Right cardiac atrium (tissue), 5 donors: ENCODE results near the gene HES1. TPM values are rescaled to one million over a fixed set of nuclear protein-coding genes. Genes with fewer than 3 reads are reported as not detected.

Experiments used
- ATAC-seq, 2 donors: fragments of 200-7000 bp; cut with Tn5 transposase; one replicate each; pipeline versions ENCODE4 v1.8.0 to v1.9.1; 2020; ENCODE audit warnings: moderate library complexity in 2 of 2, mild to moderate bottlenecking in 1 of 2
- DNase-seq, 3 donors: peaks; one replicate each; pipeline ENCODE4 v3.0.0-alpha.2; 2020
- H3K27ac ChIP-seq: one replicate; pipeline ENCODE4 v1.5.1; 2013; ENCODE audit warnings: mild to moderate bottlenecking, low read length, control low read depth, moderate library complexity
- H3K27me3 ChIP-seq: one replicate; pipeline ENCODE4 v1.6.1; 2013; ENCODE audit not compliant: control insufficient read depth, insufficient read depth
- H3K4me1 ChIP-seq: one replicate; pipeline ENCODE4 v1.6.1; 2013; ENCODE audit warnings: low read length; ENCODE audit not compliant: control insufficient read depth, insufficient read depth
- H3K4me3 ChIP-seq: one replicate; pipeline ENCODE4 v1.5.1; 2013; ENCODE audit warnings: low read length, control low read depth
- H3K9me3 ChIP-seq: one replicate; pipeline ENCODE4 v1.6.1; 2013; ENCODE audit warnings: low read length; ENCODE audit not compliant: control insufficient read depth
- WGBS: extraction: QIAGEN DNeasy Blood & Tissue Kit; methylation state at CpG from one replicate; pipeline ENCODE4 v1.1.7; 2013; 5-methylcytosine and 5-hydroxymethylcytosine counted together
- intact Hi-C, 4 donors: fragments of 100-400 bp; cut with DNase I; formaldehyde crosslinking; loops; one replicate each; pipeline versions ENCODE4 v1.11.0 to v1.14.0; 2022 to 2023
- polyA plus RNA-seq: library from polyadenylated mRNA; stranded (reverse); fragments of 200-250 nt; gene quantifications from one replicate; pipeline ENCODE4 v1.2.3, GENCODE V29; 2013
- total RNA-seq, 4 donors: library from RNA; stranded (reverse); fragmentation: NEBNext Ultra II Directional; extraction: Animal tissue kit (Norgen Biotek cat#: 25700); gene quantifications; one replicate each; pipeline ENCODE4 v1.2.1, GENCODE V29; 2021
- donor health status: healthy with polysubstance abuse.
- donor health status: DM: no; HTN: yes; CAD: no.
- donor health status: DM: no; HTN: no; CAD: no.
- donor health status: DM: no; HTN: yes; CAD: no; lungs with severe emphysema.
- donor health status: DM: yes; HTN: yes; CAD: no.

The HES1 gene
- total and polyA plus RNA-seq, 5 donors, result 22.8 to 59.5 (median 31.1) TPM

DNA sequence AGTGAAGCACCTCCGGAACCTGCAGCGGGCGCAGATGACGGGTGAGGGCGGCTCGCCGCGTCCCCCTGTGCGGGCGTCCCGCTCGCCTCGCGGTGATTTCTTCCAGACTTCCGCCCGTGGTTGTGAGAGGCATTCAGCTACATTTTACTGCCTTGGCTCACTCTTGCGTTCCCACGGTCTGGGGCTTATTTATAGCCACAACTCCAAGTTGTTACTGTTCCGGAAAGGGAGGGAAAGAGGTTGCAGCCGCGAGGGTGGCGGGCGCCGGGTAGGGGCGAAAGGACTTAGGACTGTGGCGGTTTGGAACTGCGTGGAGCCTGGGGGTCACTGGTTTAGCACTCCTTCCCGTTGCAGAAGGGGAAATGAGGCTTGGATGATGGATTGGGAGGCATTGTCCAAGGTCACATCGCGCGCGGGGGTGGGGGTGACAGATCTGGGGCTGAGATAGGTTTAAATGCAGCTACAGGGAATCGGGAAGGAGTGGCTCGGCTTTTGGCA lies 1.1 kb downstream of the HES1 start:
- DNase-seq (peak; percentile 72 to 83 (median 78)), ATAC-seq (no peak)
- intact Hi-C loops, result loop anchor here (5.0 to 10.0 kb wide), 11 partner anchors 62 to 355 kb away; no protein-coding TSS in a partner anchor
- peaks cover 11% of the 10 kb centered on the region for H3K4me1 ChIP-seq
- H3K27ac ChIP-seq, result peak overlapping the region; percentile 79
- peak overlapping the region; percentile 76 for H3K4me3 ChIP-seq
- under 1% methylated on average over 34 of the region's 34 CpGs for WGBS
- no peaks in the 10 kb centered on the region for H3K27me3 ChIP-seq
- H3K9me3 ChIP-seq, result no peaks in the 10 kb centered on the region

- Histone ChIP-seq H3K4me3 (peak overlapping the region; percentile 76), H3K27me3 (no peaks in the 10 kb centered on the region), H3K27ac (peak overlapping the region; percentile 79), H3K4me1 (peaks cover 11% of the 10 kb centered on the region), H3K9me3 (no peaks in the 10 kb centered on the region)
- DNase-seq (peak; percentile 69 to 89 (median 84)), ATAC-seq (no peak)
- intact Hi-C loops, result loop anchor here (5.0 to 10.0 kb wide), 11 partner anchors 63 to 355 kb away; no protein-coding TSS in a partner anchor
- 5% methylated on average over 69 of the region's 69 CpGs for WGBS
Observed at GRCh38 chr3:194137506-194138474, 1.8 kb downstream of the HES1 start.

GRCh38 chr3:194138732-194139070 lies 2.8 kb downstream of the HES1 start:
- Histone ChIP-seq H3K4me3 (peak overlapping the region; percentile 43), H3K9me3 (no peaks in the 10 kb centered on the region), H3K27me3 (no peaks in the 10 kb centered on the region), H3K27ac (peak overlapping the region; percentile 59), H3K4me1 (peaks cover 11% of the 10 kb centered on the region)
- intact Hi-C loops, result loop anchor here (5.0 to 10.0 kb wide), 11 partner anchors 64 to 356 kb away; no protein-coding TSS in a partner anchor
- ATAC-seq (no peak), DNase-seq (no peak)
- WGBS, result 41% methylated on average over 4 of the region's 4 CpGs

GRCh38 chr3:194139071-194139813 lies 3.3 kb downstream of the HES1 start:
- WGBS, result 23% methylated on average over 21 of the region's 21 CpGs
- H3K27ac ChIP-seq, result peak overlapping the region; percentile 59
- no peak for ATAC-seq
- peak overlapping the region; percentile 43 for H3K4me3 ChIP-seq
- intact Hi-C loops, result loop anchor here (5.0 to 10.0 kb wide), 11 partner anchors 64 to 357 kb away; no protein-coding TSS in a partner anchor
- H3K4me1 ChIP-seq, result peaks cover 11% of the 10 kb centered on the region
- no peaks in the 10 kb centered on the region for H3K27me3 ChIP-seq
- DNase-seq, result peak; percentile 54 to 74 (median 70)
- no peaks in the 10 kb centered on the region for H3K9me3 ChIP-seq

DNA sequence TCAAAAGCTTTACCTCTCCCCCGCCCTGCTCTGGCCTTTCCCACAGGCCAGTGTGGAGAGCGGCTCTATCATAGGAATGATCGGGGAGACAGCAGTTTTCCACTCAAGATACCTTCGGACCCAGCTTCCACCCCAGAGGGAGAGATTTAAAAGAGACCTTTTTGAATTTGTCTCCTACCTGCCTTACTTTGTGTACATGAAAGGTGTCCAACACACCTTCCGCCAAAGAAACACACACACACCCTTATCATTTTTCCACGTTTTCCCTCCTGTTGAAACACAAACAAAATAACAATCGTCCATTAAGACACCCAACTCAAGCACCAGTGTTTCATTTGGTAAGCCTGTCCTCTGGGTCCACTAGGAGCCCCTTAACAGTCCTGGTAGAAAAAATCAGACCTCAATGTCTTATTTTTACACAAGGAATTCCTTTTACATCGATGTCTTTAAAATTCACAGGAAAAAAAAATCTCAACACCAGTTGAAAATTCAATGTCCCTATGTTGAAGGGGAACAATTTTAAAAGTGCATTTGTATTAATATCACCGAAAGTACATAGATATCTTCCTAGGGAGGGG lies 4.0 kb downstream of the HES1 start:
- ATAC-seq, result no peak
- Histone ChIP-seq H3K27me3 (no peaks in the 10 kb centered on the region), H3K4me3 (no peak overlapping the region), H3K27ac (no peak overlapping the region), H3K4me1 (peaks cover 11% of the 10 kb centered on the region), H3K9me3 (no peaks in the 10 kb centered on the region)
- intact Hi-C loops, result loop anchor here (2.0 to 10.0 kb wide), 13 partner anchors 65 to 358 kb away; no protein-coding TSS in a partner anchor
- DNase-seq, result no peak
- WGBS, result 44% methylated on average over 9 of the region's 9 CpGs

DNA sequence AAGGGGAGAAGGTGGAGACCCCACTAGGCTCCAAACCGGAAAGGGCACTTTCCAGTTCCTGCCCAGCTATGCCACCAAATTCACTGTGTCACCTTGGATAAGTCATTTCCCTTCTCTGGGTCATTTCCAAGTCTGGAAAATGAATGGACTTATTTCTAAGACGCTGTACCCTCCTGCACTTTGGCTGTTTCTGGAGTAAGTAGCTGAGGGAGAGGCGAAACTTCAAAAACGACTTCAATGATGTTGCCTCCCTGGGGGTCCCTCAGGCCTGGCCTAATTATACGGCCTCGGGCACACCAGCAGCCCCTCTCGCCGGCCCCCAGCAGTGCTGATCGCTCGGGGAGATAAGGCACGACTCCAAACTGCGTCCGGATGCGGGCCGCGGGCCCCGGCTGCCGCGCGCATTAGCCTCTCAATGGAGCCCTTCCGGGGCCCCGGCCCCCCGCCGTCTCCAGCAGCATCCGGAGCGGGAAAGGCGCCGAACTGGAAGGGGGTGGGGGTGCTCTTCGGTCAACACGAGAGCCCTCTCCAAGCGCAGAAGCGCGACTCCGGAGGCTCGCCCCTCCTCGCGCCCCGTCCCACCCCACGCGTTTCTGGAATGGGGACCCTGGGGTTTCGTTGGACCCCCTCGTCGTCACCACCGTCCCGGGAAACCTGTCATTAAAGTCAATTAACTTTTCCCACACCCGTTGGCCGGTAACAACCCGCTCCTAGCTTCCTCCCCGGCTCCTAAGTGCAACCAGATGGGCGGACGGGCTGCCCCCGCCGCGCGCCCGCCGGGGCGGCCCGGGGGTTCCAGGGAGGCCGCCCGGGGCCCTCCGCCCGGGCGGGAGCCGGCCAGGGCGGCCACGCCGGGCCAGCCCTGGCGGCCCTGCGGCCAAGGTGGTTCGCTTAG lies 4.8 kb downstream of the HES1 start:
- Histone ChIP-seq H3K4me3 (peak overlapping the region; percentile 70), H3K27me3 (no peaks in the 10 kb centered on the region), H3K27ac (peak overlapping the region; percentile 97), H3K9me3 (no peaks in the 10 kb centered on the region), H3K4me1 (peaks cover 11% of the 10 kb centered on the region)
- ATAC-seq (peak; percentile 27 to 52), DNase-seq (peak; percentile 71 to 89 (median 88))
- 4% methylated on average over 71 of the region's 71 CpGs for WGBS
- intact Hi-C loops, result loop anchor here in 3 of 4 donors (2.0 to 5.0 kb wide), 4 partner anchors 127 to 177 kb away; no protein-coding TSS in a partner anchor

DNA sequence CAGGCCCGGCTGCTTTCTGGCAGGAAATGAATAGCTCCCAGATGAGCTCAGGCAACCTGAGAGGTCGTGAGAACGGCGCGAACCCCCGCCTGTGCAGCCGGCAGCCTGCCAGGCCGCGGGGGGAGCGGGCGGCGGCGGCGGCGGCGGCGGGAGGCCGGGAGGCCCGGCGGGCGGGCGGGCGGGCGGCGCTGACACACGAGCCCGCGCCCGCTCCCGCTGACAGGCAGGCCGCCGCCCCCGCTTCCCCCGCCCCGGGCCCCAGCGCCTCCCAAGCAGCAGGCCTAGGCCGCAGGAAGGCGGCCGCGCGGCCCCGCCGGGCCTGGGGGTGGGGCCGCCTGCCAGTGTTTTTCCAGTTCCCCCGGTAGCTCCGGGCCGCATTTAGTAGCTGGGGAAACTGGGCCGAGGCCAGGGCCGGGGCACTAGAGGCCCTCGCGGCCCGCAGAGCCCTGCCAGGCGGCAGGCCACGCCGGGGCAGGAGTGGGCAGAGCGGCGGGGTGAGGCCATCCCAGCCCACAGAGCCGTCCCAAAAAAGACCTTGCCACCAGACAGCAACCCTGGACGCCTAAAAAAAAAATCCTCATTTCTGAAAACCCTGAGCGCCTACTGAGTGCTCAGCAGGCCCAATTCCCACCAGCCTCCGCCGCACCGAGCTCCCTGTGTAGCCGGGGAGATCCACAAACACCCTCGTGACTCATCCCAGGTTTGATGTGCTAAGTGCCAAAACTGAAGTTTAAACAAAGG lies 5.6 kb downstream of the HES1 start:
- no peaks in the 10 kb centered on the region for H3K9me3 ChIP-seq
- WGBS, result under 1% methylated on average over 58 of the region's 65 CpGs
- H3K27ac ChIP-seq, result peak overlapping the region; percentile 98
- peaks cover 11% of the 10 kb centered on the region for H3K4me1 ChIP-seq
- peak overlapping the region; percentile 70 for H3K4me3 ChIP-seq
- H3K27me3 ChIP-seq, result no peaks in the 10 kb centered on the region
- ATAC-seq (peak; percentile 85 to 91), DNase-seq (peak; percentile 95 to 97 (median 97))
- intact Hi-C loops, result loop anchor here in 3 of 4 donors (2.0 to 5.0 kb wide), 4 partner anchors 126 to 176 kb away; no protein-coding TSS in a partner anchor

DNA sequence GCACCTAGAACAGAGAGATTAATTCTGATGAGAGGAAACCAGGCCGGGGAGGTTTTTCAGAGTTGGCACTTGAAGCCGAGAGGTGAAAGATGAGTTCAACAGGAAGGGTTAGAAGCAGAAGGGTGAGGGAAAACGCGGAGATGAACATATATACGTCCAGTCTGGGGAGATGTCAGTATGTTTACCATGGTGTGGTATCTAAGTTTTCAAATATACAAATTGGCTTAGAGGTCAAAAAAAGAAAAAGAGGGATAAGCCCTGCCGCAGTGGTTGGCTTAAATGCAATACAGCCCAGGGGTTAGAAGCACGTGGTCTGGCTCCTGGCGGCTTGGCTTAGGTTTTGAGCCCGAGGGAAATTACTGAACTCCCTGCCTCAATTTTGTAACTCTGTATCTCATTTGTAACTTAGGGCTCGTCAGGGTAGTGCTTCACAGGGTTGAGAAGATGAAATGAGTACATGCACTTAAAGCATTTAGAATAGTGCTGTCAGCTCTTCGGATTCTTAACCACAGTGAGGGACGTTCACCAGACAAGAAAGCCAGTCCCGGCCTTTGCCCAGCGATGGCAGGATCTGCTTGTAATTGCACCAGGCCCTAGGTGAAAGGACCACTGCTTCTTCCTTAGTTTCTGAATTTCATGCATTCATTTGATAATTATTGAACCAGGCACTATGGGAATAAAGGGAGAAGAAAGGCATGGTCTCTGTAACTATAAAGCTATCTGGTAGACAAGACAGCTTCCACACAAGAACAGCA lies 6.4 kb downstream of the HES1 start:
- Histone ChIP-seq H3K4me1 (peaks cover 11% of the 10 kb centered on the region), H3K27ac (peak overlapping the region; percentile 98), H3K4me3 (no peak overlapping the region), H3K9me3 (no peaks in the 10 kb centered on the region), H3K27me3 (no peaks in the 10 kb centered on the region)
- intact Hi-C loops, result loop anchor here in 2 of 4 donors (5.0 kb wide), 3 partner anchors 125 to 175 kb away; no protein-coding TSS in a partner anchor
- DNase-seq, result peak; percentile 69 to 89 (median 79)
- WGBS, result 34% methylated on average over 14 of the region's 14 CpGs
- ATAC-seq, result peak; percentile 22 to 56

DNA sequence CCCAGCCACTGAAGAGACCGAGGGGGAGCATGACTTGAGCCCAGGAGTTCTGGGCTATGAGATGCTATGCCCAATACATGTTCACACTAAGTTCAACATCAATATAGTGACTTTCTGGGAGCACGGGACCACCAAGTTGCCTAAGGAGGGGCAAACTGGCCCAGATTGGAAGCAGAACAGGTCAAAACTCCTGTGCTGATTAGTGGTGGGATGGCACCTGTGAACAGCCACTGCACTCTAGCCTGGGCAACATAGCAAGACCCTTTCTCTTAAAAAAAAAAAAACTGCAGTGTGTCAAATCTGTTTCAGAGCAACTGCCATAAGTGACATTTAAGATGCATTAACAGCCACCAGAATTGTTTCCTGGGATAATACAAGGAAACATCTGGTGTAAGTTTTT lies 9.8 kb downstream of the HES1 start:
- intact Hi-C loops, result no loop called here
- Histone ChIP-seq H3K4me1 (peaks cover 5% of the 10 kb centered on the region), H3K27me3 (no peaks in the 10 kb centered on the region), H3K9me3 (no peaks in the 10 kb centered on the region), H3K4me3 (no peak overlapping the region), H3K27ac (no peak overlapping the region)
- no peak for ATAC-seq
- WGBS, result 95% methylated on average over 2 of the region's 2 CpGs
- no peak for DNase-seq
